Ishikawa (cell line): ENCODE measurements around the gene GNPTAB.

Source experiments
- CEBPB ChIP-seq: IDR thresholded peaks from 2 replicates; pipeline ENCODE4 v1.6.1; 2012
- EGR1 ChIP-seq: IDR thresholded peaks from 2 replicates; pipeline ENCODE4 v1.6.1; 2012
- EP300 ChIP-seq: IDR thresholded peaks from 2 replicates; pipeline ENCODE4 v1.6.1; 2012; ENCODE audit warnings: borderline replicate concordance
- NFIC ChIP-seq: IDR thresholded peaks from 2 replicates; pipeline ENCODE4 v1.6.1; 2012
- RAD21 ChIP-seq: IDR thresholded peaks from 2 replicates; pipeline ENCODE4 v1.6.1; 2012; ENCODE audit warnings: low read depth
- REST ChIP-seq: IDR thresholded peaks from 2 replicates; pipeline ENCODE4 v1.6.1; 2012; ENCODE audit warnings: low read depth, mild to moderate bottlenecking
- TAF1 ChIP-seq: IDR thresholded peaks from 2 replicates; pipeline ENCODE4 v1.6.1; 2012; ENCODE audit warnings: low read depth, mild to moderate bottlenecking
- TEAD4 ChIP-seq: IDR thresholded peaks from 2 replicates; pipeline ENCODE4 v1.6.1; 2012
- ZBTB7A ChIP-seq: IDR thresholded peaks from 2 replicates; pipeline ENCODE4 v1.6.1; 2012; ENCODE audit warnings: low read depth
- TF ChIP-seq, protein P1 (sequence below): IDR thresholded peaks from 2 replicates; pipeline ENCODE4 v1.6.1; 2012

GRCh38 chr12:101749657-101750056 is 81.1 kb downstream of the GNPTAB start:
- no peak for TF ChIP-seq REST
- no peak for TF ChIP-seq EP300
- no peak for TF ChIP-seq CEBPB
- TF ChIP-seq, protein P1, sequence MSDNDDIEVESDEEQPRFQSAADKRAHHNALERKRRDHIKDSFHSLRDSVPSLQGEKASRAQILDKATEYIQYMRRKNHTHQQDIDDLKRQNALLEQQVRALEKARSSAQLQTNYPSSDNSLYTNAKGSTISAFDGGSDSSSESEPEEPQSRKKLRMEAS, result no peak
- TF ChIP-seq EGR1, result no peak
- no peak for TF ChIP-seq TEAD4
- no peak for TF ChIP-seq ZBTB7A
- no peak for TF ChIP-seq RAD21
- TF ChIP-seq NFIC, result no peak
- TF ChIP-seq TAF1, result no peak
